Activated naive CD4-positive, alpha-beta T cell treated with anti-CD3 and anti-CD28 coated beads for 36 hours (primary cell): ENCODE data around the gene ZNF182. TPM values are rescaled to one million over a fixed set of nuclear protein-coding genes. Genes with fewer than 3 reads are reported as not detected.
"Not testable (repeated sequence)": the region's sequence is repeated elsewhere in the genome, so short reads cannot be mapped to it uniquely, and the experiment has no call there.

Experiments
- CTCF ChIA-PET: fragments of 350-600 bp; sonication (Branson Sonifier 250); formaldehyde crosslinking; loops from one replicate; lab custom pipeline; 2021; ENCODE audit warnings: antibody characterized with exemption; lab: Charles Lee
- DNase-seq: peaks from one replicate; pipeline ENCODE4 v3.0.0-alpha.2; 2020
- H3K27ac Mint-ChIP-seq: one replicate; pipeline ENCODE4 v1.8.0; 2021; ENCODE audit warnings: mild to moderate bottlenecking, mixed read lengths
- H3K27me3 Mint-ChIP-seq: one replicate; pipeline ENCODE4 v1.8.0; 2021; ENCODE audit warnings: low read depth, mixed read lengths
- H3K36me3 Mint-ChIP-seq: one replicate; pipeline ENCODE4 v1.8.0; 2021; ENCODE audit warnings: low read depth, mixed read lengths
- H3K4me1 Mint-ChIP-seq: one replicate; pipeline ENCODE4 v1.8.0; 2021; ENCODE audit warnings: low read depth, mixed read lengths
- H3K4me3 Mint-ChIP-seq: one replicate; pipeline ENCODE4 v1.8.0; 2021; ENCODE audit warnings: mild to moderate bottlenecking, moderate library complexity, mixed read lengths
- H3K9me3 Mint-ChIP-seq: one replicate; pipeline ENCODE4 v1.8.0; 2021; ENCODE audit warnings: mixed read lengths
- intact Hi-C: fragments of 100-400 bp; cut with micrococcal nuclease; formaldehyde crosslinking; loops from one replicate; pipeline ENCODE4 v1.15.1; 2023
- total RNA-seq, 2 experiments: library from RNA; stranded (reverse); gene quantifications; one replicate each; pipeline ENCODE4 v1.2.3, GENCODE V29; 2021

Gene ZNF182
- total RNA-seq, 2 experiments from 2014 or later = 8.2 to 9.3 TPM

DNA sequence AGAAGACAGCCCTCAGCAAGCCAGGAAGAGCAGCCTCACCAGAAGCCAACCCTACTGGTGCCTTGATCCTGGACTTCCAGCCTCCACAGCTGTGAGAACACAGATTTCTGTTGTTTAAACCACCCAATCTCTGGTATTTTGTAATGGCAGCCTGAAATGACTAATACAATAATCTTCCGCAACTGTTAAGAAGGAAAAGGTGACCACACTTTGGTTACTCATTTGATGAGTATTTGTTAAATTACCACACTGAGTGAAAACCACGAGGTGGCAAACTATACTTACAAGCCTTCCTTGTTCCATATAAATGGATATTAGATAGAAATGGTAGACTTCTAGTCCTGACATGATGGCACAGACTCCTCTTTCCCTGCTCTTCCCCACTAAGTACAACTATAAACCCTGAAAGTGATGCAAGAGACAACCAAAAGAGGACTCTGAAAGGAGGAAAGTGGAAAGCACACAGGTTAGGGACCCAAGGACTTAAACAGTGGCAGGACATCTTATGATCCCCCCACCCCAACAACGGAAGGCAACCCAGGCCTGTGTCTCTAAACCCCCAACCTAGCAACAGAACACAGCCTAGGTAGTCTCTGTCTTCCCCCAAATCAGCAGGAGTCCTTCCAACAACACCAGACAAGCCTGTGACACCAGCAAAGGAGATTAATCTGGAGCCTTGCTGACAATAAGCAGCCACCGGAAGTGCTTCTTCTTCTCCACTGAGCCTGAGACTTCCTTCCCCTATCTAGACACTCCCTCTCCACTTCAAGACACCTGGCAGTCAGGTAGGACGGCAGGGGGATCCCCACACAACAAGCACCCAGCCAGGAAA lies 12.3 kb downstream of the ZNF182 start:
- DNase-seq = peak; percentile 8
- H3K4me1 Mint-ChIP-seq = peaks cover 28% of the 10 kb centered on the region
- peaks cover 52% of the 10 kb centered on the region for H3K36me3 Mint-ChIP-seq
- H3K27me3 Mint-ChIP-seq = no peaks in the 10 kb centered on the region
- CTCF ChIA-PET = no interaction called here
- H3K9me3 Mint-ChIP-seq = no peaks in the 10 kb centered on the region
- no peak overlapping the region for H3K4me3 Mint-ChIP-seq
- H3K27ac Mint-ChIP-seq = peak overlapping the region; percentile 80
- intact Hi-C loops = no loop called here

DNA sequence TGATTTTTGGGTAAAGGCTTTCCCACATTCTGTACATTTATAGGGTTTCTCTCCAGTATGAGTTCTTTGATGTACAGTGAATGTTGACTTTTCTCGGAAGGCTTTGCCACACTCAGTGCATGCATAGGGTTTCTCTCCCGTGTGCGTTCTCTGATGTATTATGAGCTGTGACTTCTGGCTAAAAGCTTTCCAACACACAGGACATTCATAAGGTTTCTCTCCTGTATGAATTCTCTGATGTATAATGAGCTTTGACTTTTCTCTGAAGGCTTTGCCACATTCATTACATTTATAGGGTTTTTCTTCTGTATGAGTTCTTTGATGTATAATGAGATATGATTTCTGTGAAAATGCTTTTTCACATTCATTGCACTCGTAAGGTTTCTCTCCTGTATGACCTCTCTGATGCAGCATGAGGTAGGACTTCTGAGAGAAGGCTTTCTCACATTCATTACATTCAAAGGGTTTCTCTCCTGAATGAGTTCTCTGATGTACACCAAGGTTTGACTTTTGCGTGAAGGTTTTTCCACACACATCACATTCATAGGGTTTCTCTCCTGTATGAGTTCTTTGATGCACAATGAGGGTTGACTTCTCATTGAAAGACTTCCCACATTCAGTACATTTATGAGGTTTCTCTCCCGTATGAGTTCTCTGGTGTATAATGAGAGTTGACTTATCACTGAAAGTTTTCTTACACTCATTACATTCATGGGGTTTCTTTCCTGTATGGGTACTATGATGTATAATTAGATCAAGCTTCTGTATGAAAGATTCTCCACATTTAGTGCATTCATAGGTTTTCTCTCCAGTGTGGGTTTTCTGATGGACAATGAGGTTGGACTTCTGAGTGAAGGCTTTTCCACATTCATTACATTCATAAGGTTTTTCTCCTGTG lies 27.3 kb downstream of the ZNF182 start:
- no peaks in the 10 kb centered on the region for H3K27me3 Mint-ChIP-seq
- no peak overlapping the region for H3K27ac Mint-ChIP-seq
- CTCF ChIA-PET = interaction anchor here (0.6 kb wide), 2 partner anchors 18 to 379 kb away, joined by 4 to 5 read pairs; no protein-coding TSS in a partner anchor
- intact Hi-C loops = no loop called here
- H3K4me1 Mint-ChIP-seq = no peaks in the 10 kb centered on the region
- peaks cover 69% of the 10 kb centered on the region for H3K9me3 Mint-ChIP-seq
- peaks cover 67% of the 10 kb centered on the region for H3K36me3 Mint-ChIP-seq
- no peak overlapping the region for H3K4me3 Mint-ChIP-seq
- DNase-seq = no peak

- no peak for DNase-seq
- Mint-ChIP-seq H3K27ac (no peak overlapping the region), H3K9me3 (peaks cover 53% of the 10 kb centered on the region)
These were observed 30.6 kb downstream of the ZNF182 start for GRCh38 chrX:47973235-47973634.

GRCh38 chrX:47965526-47965925 lies 38.3 kb downstream of the ZNF182 start:
- CTCF ChIA-PET, H3K36me3 Mint-ChIP-seq, H3K9me3 Mint-ChIP-seq, DNase-seq, H3K27me3 Mint-ChIP-seq, H3K27ac Mint-ChIP-seq, intact Hi-C loops, H3K4me1 Mint-ChIP-seq, H3K4me3 Mint-ChIP-seq: not testable (repeated sequence)

More at GRCh38 chrX:47973235-47973634, 30.6 kb downstream of the ZNF182 start:
- intact Hi-C loops = no loop called here
- Mint-ChIP-seq H3K4me1 (no peaks in the 10 kb centered on the region), H3K27me3 (no peaks in the 10 kb centered on the region), H3K36me3 (peaks cover 37% of the 10 kb centered on the region), H3K4me3 (no peak overlapping the region)
- CTCF ChIA-PET = interaction anchor here (0.6 kb wide), 1 partner anchor 257 kb away, joined by 3 read pairs; no protein-coding TSS in a partner anchor

DNA sequence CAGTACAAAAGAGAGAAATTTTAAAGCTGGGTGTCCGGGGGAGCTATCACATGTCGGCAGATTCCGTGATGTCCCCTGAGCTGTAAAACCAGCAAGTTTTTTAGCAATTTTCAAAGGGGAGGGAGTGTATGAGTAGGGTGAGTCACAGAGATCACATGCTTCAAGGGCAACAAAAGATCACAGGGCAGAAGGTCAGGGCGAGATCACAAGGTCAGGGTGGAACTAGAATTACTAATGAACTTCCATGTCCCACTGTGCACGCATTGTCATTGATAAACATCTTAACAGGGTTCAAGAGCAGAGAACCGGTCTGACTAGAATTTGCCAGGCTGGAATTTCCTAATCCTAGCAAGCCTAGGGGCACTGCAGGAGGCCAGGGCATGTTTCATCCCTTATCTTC lies 42.0 kb downstream of the ZNF182 start:
- H3K27ac Mint-ChIP-seq, DNase-seq, H3K4me3 Mint-ChIP-seq, H3K9me3 Mint-ChIP-seq, CTCF ChIA-PET, H3K36me3 Mint-ChIP-seq, H3K4me1 Mint-ChIP-seq, H3K27me3 Mint-ChIP-seq, intact Hi-C loops: not testable (repeated sequence)

DNA sequence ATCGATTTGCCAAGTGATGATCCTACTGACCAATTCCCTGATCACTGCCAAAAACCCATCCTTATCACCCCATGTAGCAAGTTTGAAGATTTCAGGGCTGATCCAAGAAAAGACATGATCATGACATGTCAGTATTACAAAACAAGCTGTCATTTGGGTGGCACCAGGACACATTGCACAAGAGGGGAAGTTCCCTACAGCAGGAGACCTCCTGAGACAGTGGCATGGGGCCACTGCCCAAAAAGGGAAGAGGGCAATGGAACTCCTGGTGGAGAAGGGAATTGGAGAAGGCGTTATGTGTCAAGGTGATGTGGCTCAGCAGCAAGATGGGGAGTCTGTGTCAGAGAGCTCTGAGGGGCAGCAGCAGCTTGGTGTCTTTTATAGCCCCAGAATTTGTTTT lies 43.4 kb downstream of the ZNF182 start:
- Mint-ChIP-seq H3K4me1 (no peaks in the 10 kb centered on the region), H3K4me3 (no peak overlapping the region), H3K36me3 (no peaks in the 10 kb centered on the region), H3K27me3 (no peaks in the 10 kb centered on the region), H3K9me3 (peaks cover 5% of the 10 kb centered on the region), H3K27ac (no peak overlapping the region)
- CTCF ChIA-PET = interaction anchor here (0.7 to 1.4 kb wide), 2 partner anchors 19 to 67 kb away, joined by 3 read pairs; no protein-coding TSS in a partner anchor
- intact Hi-C loops = no loop called here
- no peak for DNase-seq

- Mint-ChIP-seq H3K4me3 (no peak overlapping the region), H3K27ac (no peak overlapping the region), H3K4me1 (no peaks in the 10 kb centered on the region), H3K27me3 (no peaks in the 10 kb centered on the region), H3K36me3 (no peaks in the 10 kb centered on the region), H3K9me3 (no peaks in the 10 kb centered on the region)
- peak; percentile 33 for DNase-seq
- intact Hi-C loops = loop anchor here (1.0 kb wide), 1 partner anchor 67 kb away; no protein-coding TSS in a partner anchor
- CTCF ChIA-PET = interaction anchor here (0.8 to 2.8 kb wide), 4 partner anchors 12 to 94 kb away, joined by 3 to 10 read pairs (median 3); no protein-coding TSS in a partner anchor
These were observed 44.9 kb downstream of the ZNF182 start for GRCh38 chrX:47958761-47959342.

- CTCF ChIA-PET = interaction anchor here (0.6 to 2.8 kb wide), 3 partner anchors 18 to 69 kb away, joined by 3 to 10 read pairs (median 5); no protein-coding TSS in a partner anchor
- H3K36me3 Mint-ChIP-seq, DNase-seq, intact Hi-C loops, H3K9me3 Mint-ChIP-seq, H3K27ac Mint-ChIP-seq, H3K27me3 Mint-ChIP-seq, H3K4me1 Mint-ChIP-seq, H3K4me3 Mint-ChIP-seq: not testable (repeated sequence)
These were observed 45.6 kb downstream of the ZNF182 start for GRCh38 chrX:47958206-47958605.

DNA sequence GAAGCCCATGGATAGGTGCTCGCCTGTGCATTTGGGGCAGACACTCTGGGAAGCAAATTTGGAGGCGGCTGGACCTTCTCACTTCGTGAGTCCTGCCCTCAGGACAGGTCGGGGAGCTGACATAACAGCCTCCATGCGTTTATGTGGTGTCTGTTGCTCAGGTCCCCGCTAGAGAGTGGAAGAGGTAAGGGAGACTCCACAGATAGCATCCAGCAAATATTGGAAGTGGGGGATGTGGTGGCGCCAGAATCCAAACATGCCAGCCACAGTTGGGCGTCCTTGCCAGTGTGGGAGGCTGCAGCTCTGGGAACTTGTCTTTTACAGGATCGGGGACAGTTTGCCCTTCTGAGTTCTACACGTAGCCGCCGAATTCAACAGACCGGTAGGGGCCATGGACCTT lies 47.8 kb downstream of the ZNF182 start:
- no peaks in the 10 kb centered on the region for H3K4me1 Mint-ChIP-seq
- intact Hi-C loops = no loop called here
- CTCF ChIA-PET = no interaction called here

GRCh38 chrX:47955295-47955694 lies 48.5 kb downstream of the ZNF182 start:
- DNase-seq, H3K27me3 Mint-ChIP-seq, H3K4me1 Mint-ChIP-seq, H3K27ac Mint-ChIP-seq, H3K36me3 Mint-ChIP-seq, H3K4me3 Mint-ChIP-seq, intact Hi-C loops, CTCF ChIA-PET, H3K9me3 Mint-ChIP-seq: not testable (repeated sequence)

More for the DNA sequence above, 47.8 kb downstream of the ZNF182 start:
- DNase-seq = no peak
- Mint-ChIP-seq H3K9me3 (peaks cover 2% of the 10 kb centered on the region), H3K27ac (no peak overlapping the region), H3K4me3 (no peak overlapping the region), H3K27me3 (no peaks in the 10 kb centered on the region), H3K36me3 (no peaks in the 10 kb centered on the region)

DNA sequence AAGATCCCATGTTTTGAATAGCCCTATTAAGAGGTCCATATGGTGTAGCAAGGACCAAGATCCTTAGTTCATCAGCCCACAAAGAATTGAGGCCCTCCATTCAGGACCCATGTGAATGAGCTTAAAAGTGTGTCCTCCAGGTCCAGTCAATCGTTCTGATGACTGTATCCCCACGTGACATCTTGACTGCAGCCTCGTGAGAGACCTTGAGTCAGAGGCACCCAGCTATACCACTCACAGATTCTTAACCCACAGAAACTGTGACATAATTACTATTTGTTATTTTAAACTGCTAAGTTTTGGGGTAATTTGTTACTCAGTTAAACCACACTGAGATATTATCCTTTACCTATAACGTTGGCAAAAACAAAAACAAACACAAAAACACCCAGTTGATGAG lies 62.4 kb downstream of the ZNF182 start:
- intact Hi-C loops = no loop called here
- H3K36me3 Mint-ChIP-seq = peaks cover 2% of the 10 kb centered on the region

GRCh38 chrX:47940448-47940847 lies 63.3 kb downstream of the ZNF182 start:
- peaks cover 4% of the 10 kb centered on the region for H3K9me3 Mint-ChIP-seq
- peaks cover 2% of the 10 kb centered on the region for H3K36me3 Mint-ChIP-seq
- no peak overlapping the region for H3K27ac Mint-ChIP-seq
- intact Hi-C loops = no loop called here
- peaks cover 3% of the 10 kb centered on the region for H3K4me1 Mint-ChIP-seq
- DNase-seq = no peak
- CTCF ChIA-PET = no interaction called here
- H3K4me3 Mint-ChIP-seq = no peak overlapping the region
- H3K27me3 Mint-ChIP-seq = no peaks in the 10 kb centered on the region

More for the DNA sequence above, 62.4 kb downstream of the ZNF182 start:
- peaks cover under 1% of the 10 kb centered on the region for H3K4me1 Mint-ChIP-seq
- no peaks in the 10 kb centered on the region for H3K27me3 Mint-ChIP-seq
- H3K27ac Mint-ChIP-seq = no peak overlapping the region
- CTCF ChIA-PET = no interaction called here
- DNase-seq = no peak
- no peak overlapping the region for H3K4me3 Mint-ChIP-seq
- H3K9me3 Mint-ChIP-seq = peaks cover 4% of the 10 kb centered on the region
